Epithelial cell of proximal tubule (primary cell): ENCODE data around the gene PYM1. TPM values are rescaled to one million over a fixed set of nuclear protein-coding genes. Genes with fewer than 3 reads are reported as not detected.

Source experiments
- DNase-seq: peaks from one replicate; pipeline ENCODE4 v3.0.0-alpha.2; 2011; ENCODE audit warnings: low read depth
- H3K4me3 ChIP-seq: 2 replicates; pipeline ENCODE4 v1.5.1; 2011; ENCODE audit warnings: low read depth, mild to moderate bottlenecking, low read length
- total RNA-seq: library from RNA; depleted of rRNA; stranded (reverse); fragments of >200 nt; gene quantifications from 2 replicates; pipeline ENCODE4 v1.2.3, GENCODE V29; 2015
- TF ChIP-seq, protein P1 (sequence below): conservative IDR thresholded peaks from 2 replicates; pipeline ENCODE4 v1.5.1; 2012; ENCODE audit warnings: low read depth, mild to moderate bottlenecking, low read length

Gene PYM1
- total RNA-seq: 49.2 and 56.0 TPM in 2 replicates

- DNase-seq: no peak
- TF ChIP-seq, protein P1, sequence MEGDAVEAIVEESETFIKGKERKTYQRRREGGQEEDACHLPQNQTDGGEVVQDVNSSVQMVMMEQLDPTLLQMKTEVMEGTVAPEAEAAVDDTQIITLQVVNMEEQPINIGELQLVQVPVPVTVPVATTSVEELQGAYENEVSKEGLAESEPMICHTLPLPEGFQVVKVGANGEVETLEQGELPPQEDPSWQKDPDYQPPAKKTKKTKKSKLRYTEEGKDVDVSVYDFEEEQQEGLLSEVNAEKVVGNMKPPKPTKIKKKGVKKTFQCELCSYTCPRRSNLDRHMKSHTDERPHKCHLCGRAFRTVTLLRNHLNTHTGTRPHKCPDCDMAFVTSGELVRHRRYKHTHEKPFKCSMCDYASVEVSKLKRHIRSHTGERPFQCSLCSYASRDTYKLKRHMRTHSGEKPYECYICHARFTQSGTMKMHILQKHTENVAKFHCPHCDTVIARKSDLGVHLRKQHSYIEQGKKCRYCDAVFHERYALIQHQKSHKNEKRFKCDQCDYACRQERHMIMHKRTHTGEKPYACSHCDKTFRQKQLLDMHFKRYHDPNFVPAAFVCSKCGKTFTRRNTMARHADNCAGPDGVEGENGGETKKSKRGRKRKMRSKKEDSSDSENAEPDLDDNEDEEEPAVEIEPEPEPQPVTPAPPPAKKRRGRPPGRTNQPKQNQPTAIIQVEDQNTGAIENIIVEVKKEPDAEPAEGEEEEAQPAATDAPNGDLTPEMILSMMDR: no peak
- H3K4me3 ChIP-seq: peak within 1 kb of the TSS; percentile 96
Observed at GRCh38 chr12:55927588-55928502, at the start of gene PYM1. PYM1 (minus strand) TSS chr12:55927894; CDS start chr12:55927761, 133 bp downstream.

GRCh38 chr12:55974308-55974730 is 46.6 kb upstream of the PYM1 start:
- DNase-seq: no peak
- TF ChIP-seq, protein P1: no peak
- peak overlapping the region; percentile 79 for H3K4me3 ChIP-seq

DNA sequence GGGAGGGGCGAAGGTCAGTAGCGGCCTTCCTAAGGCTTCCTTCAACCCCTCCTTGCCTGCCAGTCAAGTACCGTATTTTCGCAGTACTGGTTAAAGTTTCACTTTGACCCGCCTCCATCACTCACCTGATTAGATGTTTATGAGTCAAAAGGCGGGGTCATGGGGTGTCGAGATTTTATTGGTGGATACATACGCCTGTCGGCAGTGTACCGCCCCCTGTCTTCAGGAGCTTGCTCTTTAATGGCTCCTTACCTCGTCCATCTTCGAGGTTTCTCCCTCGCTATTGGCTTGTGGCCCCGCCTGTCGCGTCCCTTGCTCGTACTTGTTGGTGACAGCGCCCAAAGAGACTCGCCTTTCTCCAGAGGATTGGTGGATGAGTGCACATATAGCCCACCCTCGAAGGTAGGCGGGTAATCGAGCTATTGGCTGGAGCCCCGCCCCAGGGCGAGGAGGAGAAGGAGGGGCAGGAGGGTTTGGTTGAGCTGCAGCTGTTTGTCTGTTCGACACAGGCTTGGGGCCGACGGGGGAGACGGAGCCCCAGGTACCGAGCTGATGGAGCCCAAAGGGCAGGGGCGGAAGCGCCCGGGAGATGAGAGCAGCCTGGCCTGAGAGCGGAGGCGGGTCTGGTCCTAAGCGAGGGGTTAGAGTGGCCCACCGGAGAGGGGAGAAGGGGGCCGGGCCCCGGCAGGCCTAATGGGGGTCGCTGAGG is 46.1 kb upstream of the PYM1 start, which contains the start of gene RAB5B:
Gene RAB5B (plus strand): TSS at position 480 of the 709 bp plus-strand sequence. CDS start 12,883 bp downstream, outside the sequence.
- TF ChIP-seq, protein P1: no peak
- H3K4me3 ChIP-seq: peak within 1 kb of the TSS; percentile 79
- peak; percentile 100 for DNase-seq

- TF ChIP-seq, protein P1: no peak
- no peak for DNase-seq
- H3K4me3 ChIP-seq: peak overlapping the region; percentile 59
Observed at GRCh38 chr12:55972911-55973598, 45.4 kb upstream of the PYM1 start.

DNA sequence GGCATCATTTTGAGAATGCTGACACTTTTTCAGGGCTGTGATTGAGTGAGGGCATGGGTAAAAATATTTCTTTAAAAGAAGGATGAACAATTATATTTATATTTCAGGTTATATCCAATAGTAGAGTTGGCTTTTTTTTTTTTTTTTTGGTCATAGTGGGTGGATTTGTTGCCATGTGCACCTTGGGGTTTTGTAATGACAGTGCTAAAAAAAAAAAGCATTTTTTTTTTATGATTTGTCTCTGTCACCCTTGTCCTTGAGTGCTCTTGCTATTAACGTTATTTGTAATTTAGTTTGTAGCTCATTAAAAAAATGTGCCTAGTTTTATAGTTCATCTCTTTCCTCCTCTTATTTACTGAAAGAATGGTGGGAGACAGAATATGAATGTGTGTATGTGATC is 44.8 kb upstream of the PYM1 start:
- DNase-seq: no peak
- H3K4me3 ChIP-seq: peak overlapping the region; percentile 59
- TF ChIP-seq, protein P1: no peak

- no peak for DNase-seq
- TF ChIP-seq, protein P1: no peak
- H3K4me3 ChIP-seq: no peak overlapping the region
Observed at GRCh38 chr12:55972042-55972441, 44.3 kb upstream of the PYM1 start.
